CD4-positive, alpha-beta T cell treated with Interleukin-6 at 100 ng/mL for 8 hours (primary cell): ENCODE measurements around the gene HSPB9.

ENCODE experiments used
- DNase-seq: peaks from one replicate; pipeline ENCODE4 v3.0.0-alpha.2; 2020; ENCODE audit warnings: mixed read lengths, low spot score

The HSPB9 gene

DNA sequence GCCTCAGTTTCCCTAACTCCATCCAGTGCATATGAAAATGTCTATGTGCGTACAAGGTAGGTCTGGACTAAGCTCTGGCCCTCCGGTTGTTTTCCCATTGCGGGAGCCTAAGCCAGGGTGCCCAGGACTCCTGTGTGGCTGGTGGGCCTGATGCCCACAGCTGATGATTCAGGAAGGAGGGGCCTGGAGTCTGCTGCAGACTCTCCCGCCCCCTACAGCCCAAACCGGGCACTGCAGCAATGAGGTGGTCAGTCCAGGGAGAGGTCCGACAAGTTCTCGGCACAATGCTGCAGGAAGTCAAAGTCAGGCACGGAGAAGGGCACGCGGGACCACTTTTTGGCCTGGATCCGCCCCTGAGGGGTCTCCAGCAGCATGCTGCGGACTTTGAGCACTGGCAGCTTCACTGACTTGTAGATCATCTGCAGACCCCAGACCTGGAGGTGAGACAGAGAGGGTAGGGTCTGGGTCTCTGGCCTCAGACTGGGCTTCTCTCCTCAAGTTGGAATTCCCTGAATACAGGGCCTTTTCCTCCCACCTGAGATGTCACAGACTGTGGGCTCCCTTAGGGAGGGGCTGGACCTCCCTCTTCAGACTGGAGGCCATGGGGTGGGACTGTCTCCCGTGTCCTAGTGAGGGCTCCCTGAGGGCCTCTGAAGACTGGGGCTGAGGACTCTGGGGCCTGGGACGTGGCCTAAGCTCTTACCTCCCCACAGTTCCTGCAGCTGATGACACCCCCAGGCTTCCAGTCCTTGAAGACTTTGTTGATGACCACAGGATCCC lies 20.9 kb upstream of the HSPB9 start:
- DNase-seq = peak; percentile 54

DNA sequence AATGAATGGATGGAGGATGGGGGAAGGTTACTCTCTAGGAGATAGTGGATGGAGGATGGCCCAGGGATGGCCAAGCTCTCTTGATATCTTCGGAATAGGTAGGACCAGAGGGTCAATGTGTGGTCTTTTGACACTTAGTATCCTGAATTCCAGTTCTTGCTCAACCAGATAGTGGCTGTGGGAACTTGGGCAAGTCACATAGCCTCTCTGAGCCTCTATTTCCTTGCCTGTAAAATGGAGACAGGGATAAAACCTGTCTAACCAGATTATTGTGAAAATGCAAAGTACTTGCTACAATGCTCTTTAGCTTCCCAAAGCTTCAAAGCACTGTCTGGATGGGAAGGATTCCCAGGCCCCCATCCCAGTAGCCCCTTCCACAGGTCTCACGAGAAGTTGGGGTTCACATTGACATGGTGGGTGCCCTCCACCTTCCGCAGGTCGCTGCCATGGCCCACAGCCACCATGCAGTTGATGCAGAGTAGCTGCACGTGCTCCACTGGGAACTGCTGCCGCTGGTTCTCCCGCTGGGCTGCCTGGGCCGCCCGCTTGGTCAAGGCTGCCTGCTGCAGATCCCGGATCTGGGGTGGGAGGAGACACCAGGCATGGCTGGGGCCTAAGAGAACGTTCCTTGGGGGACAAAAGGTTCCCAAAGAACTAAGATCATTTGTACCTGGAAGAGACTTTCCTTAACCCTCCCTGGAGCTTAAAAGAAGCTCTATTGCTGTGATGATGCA lies 19.2 kb upstream of the HSPB9 start:
- DNase-seq = no peak

DNA sequence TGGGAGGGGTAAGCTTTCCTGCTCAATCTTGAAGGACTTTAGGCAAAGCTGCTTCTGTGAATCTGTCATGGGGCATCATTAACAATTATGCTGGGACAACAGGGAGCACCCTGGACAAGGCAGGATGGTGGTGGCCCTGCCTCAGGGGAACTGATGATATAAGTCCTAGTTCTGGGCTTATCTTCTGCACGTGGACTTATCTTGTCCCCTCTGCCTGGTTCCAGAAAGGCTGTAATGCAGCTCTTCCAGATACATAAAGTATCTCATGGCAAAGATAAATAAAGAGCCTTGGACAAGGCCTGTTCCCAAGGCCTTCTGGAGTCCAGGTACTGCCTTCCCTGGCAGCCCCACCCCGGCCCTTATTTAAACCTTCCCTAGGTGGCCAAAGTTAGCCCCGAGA lies 18.3 kb upstream of the HSPB9 start:
- no peak for DNase-seq

DNA sequence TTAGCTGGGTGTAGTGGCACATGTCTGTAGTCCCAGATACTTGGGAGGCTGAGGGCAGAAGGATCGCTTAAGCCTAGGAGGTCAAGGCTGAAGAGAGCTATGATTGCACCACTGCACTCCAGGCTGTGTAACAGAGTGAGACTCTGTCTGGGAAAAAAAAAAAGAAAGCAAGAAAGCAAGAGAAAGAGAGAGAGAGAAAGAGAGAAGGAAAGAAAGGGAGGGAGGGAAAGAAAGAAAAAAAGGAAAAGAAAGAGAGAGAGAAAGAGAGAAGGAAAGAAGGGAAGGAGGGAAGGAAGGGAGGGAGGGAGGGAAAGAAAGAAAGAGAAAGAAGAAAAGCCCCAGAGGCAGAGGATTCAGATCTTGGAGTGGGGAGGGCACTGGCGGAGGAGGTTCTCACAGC lies 16.6 kb upstream of the HSPB9 start:
- no peak for DNase-seq

- DNase-seq = no peak
Measured at GRCh38 chr17:42107124-42107523, 15.5 kb upstream of the HSPB9 start.

DNA sequence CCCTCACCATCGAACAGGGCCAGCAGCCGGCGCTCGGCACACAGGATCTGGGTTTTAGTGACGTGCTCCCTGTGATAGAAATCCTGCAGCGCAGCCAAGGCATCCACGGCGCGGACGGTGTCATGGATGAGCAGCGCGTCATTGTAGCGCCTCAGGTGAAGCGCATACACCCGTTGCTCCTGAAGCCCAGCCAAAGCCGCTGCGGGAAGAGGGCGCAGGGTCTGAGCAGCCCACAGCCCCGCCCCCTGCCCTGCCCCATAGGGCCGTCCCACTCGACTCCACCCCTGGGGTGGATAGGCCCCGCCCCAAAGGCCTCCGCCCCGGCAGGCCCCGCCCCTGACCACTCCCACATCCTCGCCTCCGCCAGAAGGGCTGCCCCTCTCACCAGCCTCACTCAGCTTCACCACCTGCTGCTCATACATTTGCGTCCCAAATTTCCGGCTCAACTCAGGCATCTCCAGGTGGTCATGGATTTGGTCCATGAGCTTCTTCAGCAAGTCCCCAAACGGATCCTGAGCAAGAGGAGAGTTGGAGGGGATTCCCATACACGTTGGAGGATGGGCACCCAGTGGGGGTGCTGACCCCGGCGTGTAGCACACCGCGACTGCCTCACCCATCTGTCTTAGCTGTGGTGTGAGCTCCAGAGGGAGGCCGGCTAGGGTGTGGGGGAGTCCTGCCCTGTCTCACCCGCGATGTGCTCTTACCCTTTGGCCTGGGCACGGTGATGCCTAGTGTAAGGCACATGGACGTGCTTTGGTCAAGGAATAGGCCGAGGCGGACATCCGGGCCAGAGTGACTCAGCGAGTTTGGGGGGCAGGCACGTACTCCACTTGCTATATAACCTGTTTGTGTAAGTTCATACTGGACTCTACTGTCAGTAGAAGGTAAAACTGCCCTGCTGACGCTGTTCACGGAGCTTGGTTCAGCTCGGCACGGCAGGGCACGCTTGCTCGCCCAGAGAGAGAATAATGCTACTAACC lies 14.7 kb upstream of the HSPB9 start:
- peak; percentile 88 for DNase-seq

DNA sequence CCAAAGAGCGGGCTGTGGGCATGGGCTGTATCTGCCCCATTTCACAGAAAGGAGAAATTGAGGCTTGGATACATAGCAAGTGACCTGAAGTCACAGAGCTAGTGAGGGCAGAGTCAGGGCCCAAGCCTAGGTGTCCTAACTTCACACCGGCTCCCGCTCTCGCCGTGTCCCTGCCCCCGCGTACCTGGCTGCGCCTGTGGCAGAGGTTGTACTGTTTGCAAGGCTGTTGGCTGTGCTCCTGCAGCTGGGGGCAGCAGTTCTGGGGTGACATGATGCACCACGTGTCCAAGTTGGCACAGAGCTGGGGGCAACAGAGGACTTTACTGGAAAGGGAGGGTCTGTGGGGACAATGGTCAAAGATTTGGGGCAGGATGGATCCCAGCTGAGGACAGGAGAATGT lies 13.5 kb upstream of the HSPB9 start:
- DNase-seq = no peak

DNA sequence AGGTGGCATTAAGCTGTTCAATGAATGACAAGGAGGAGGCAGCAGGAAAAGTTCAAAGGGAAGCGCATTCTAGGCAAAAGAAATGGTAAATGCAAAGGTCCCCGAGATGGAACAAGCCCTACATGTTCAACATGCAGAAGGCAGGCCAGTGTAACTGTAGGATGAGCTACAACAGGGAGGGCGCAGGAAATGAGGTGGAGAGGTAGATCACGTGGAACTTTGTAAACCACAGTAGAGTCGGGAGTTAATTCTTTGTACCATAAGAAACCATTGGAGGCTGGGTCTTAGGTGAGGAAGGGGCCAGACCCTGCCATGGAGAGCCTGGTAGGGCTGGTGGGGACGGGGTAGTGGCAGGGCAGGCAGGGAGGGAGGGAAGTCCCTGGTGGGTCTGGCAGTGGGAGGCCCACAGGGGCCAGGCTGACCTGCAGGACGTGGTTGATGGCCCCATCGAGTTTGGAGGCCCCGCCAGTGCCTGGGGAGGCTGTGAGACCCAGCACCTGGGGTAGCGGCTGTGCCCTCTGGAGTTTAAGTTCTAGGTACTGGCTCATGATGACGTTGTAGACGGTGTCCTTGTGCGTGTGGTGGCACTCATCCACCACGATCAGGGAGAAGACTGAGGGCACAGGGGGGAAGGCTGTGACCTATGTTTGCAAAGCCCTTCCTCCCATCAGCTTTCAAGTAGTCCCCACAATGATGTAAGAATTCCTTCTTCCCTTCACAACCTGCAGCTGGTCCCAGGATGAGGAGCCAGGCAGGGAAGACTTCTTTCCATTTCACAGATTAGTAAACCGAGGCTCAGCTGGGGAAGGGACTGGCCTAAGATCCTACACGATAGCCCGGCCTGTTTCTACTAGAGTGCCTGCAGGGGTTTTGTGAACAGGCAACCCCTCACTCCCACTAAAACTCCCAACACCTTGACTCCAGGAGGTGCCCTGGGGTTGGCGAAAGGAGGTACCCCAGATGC lies 12.0 kb upstream of the HSPB9 start:
- DNase-seq = no peak

GRCh38 chr17:42111265-42111636 lies 11.4 kb upstream of the HSPB9 start:
- no peak for DNase-seq

DNA sequence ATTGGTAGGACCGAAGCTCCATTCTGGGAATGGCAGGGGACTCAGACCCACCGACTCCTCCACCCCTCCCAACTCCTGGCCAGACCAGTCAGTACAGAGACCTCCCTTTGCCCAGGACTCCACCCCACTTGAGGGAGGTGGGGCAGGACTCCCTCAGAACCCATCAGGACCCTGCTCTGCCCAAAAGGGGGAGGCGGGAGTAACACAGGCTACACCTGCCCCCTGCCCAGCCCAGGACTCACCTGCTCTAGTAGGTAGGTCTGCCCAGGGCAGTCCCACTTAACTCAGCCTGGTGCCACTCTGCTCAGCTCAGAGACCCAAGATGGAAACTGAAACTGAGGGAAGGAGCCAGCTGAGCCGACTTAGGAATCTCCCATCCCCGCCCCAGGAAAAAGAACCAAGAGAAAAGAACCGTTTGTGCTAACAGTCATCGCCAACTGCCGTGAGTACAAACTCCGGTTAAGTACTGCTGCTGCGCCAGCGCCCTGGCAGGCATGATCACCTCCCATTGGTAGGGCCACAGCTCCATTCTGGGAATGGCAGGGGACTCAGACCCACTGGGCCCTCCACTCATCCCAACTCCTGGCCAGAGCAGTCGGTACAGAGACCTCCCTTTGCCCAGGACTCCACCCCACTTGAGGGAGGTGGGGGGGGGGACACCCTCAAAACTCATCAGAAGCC lies 10.6 kb upstream of the HSPB9 start:
- DNase-seq = peak; percentile 8

DNA sequence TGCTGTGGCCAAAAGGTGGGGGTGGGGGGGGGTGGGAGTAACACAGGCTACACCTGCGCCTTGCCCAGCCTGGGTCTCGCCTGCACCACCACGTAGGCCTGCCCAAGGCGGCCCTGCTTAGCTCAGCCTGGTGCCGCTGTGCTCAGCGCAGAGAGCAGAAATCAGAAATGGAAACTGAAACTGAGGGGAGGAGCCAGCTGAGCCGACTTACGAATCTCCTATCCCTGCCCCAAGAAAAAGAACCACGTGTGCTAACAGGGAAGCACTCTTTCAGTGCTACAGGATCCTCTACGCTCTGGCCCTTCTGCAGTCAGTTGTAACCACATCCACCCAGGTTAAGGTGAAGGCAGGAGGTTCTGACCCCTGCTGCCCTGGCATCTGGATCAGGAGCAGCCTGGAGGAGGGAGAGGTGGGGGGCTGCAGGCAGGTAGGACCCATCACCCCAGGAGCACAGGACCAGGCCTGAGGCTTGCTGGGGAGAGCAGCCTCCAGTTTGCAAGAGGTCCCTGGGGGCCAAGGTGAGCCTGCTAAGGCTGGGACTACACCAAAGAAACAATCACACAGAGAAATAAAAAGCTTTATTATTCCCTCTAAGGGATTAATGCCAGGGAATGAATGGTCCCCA lies 9.9 kb upstream of the HSPB9 start, which contains the start of gene DHX58:
Gene DHX58 (minus strand): TSS at position 163 of the 625 bp plus-strand sequence. CDS start 822 bp downstream, outside the sequence.
- DNase-seq = peak; percentile 84

- DNase-seq = no peak
Measured at GRCh38 chr17:42113293-42114069, 9.1 kb upstream of the HSPB9 start.

DNA sequence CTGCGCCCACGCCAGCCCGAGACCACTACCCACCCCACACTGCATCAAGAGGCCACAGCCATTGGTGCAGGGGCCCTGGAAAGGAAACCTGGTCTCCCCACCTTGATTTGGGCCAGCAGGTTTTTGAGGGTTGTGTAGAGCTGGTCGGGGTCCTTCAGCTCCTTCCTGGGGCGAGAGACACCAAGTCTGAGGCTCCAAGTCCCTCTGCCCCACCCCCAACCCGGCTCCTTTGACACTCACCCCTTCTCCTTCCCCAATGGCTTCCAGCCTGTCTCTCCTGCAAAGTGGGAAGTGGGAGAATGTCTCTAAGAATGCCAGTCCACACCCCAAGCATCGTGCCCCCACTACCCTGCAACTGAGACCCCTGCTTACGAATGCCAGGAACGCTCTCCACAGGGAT lies 8.5 kb upstream of the HSPB9 start:
- no peak for DNase-seq

GRCh38 chr17:42116705-42117396 lies 5.8 kb upstream of the HSPB9 start:
- DNase-seq = peak; percentile 83

- no peak for DNase-seq
Measured at GRCh38 chr17:42117397-42118125, 5.0 kb upstream of the HSPB9 start.

- no peak for DNase-seq
Measured at GRCh38 chr17:42118126-42118510, 4.5 kb upstream of the HSPB9 start.

DNA sequence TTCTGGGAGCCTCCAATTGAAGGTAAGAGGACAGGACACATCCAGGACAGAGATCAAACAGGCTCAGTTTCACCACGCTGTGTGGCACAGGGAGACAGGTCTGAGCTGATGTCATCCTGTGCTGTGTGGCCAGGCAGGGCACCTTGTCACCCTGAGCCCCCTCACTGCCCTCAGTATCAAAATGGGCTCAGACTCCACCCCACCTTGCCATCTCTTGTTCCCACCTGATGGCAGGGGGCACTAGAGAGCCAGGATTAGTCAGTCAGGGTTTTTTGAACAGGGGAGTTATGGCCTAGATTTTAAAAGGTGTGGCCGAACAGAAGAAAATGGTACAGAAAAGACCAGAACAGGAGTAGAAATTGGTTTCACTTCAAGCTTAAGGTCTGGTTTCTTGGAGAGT lies 4.1 kb upstream of the HSPB9 start:
- DNase-seq = peak; percentile 30

- DNase-seq = no peak
Measured at GRCh38 chr17:42119301-42119700, 3.3 kb upstream of the HSPB9 start.
